MM.1S (cell line): Measurements from ENCODE around the gene NPFF.

ENCODE experiments used
- CTCF ChIP-seq: fragments of 300-600 bp; sonication (generic); IDR thresholded peaks from 2 replicates; pipeline ENCODE4 v1.5.1; 2016; ENCODE audit warnings: antibody characterized with exemption, low read length, mixed read lengths
- EZH2phosphoT487 ChIP-seq: fragments of 300-600 bp; sonication (generic); IDR thresholded peaks from 2 replicates; pipeline ENCODE4 v1.6.1; 2018; ENCODE audit warnings: antibody characterized with exemption, low read length

- TF ChIP-seq CTCF (no peak), EZH2phosphoT487 (no peak)
Measured at GRCh38 chr12:53466640-53467039, 40.6 kb downstream of the NPFF start.
